Measurements from ENCODE around the gene LRRC61.

LRRC61 gene

DNA sequence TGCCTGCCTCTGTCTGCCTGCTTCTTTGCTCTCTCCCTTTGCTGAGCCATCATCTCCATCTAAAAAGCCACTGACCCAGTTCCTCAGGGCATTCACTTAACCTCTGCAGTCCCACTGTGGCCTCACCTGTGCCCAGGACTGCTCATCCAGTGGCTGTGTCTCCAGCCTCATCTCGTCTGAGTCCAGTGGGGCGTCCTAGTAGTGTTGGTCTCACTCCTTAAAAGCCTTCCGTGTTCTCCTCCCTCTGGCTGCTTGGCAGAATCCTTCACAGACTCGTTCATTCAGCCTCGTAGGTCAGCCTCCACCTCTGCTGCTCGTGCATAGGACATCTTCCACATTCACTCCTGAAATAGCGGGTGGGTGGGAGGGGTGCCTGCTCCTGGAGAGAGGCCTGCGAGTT lies 11.0 kb downstream of the LRRC61 start:
- no peak for ATAC-seq
- TF ChIP-seq, protein P1, sequence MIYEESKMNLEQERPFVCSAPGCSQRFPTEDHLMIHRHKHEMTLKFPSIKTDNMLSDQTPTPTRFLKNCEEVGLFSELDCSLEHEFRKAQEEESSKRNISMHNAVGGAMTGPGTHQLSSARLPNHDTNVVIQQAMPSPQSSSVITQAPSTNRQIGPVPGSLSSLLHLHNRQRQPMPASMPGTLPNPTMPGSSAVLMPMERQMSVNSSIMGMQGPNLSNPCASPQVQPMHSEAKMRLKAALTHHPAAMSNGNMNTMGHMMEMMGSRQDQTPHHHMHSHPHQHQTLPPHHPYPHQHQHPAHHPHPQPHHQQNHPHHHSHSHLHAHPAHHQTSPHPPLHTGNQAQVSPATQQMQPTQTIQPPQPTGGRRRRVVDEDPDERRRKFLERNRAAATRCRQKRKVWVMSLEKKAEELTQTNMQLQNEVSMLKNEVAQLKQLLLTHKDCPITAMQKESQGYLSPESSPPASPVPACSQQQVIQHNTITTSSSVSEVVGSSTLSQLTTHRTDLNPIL (CRISPR knock-in tag; IDR thresholded peaks at IDR 0.05; ENCODE audit: low read depth) = no peak
- TF ChIP-seq, protein P2, sequence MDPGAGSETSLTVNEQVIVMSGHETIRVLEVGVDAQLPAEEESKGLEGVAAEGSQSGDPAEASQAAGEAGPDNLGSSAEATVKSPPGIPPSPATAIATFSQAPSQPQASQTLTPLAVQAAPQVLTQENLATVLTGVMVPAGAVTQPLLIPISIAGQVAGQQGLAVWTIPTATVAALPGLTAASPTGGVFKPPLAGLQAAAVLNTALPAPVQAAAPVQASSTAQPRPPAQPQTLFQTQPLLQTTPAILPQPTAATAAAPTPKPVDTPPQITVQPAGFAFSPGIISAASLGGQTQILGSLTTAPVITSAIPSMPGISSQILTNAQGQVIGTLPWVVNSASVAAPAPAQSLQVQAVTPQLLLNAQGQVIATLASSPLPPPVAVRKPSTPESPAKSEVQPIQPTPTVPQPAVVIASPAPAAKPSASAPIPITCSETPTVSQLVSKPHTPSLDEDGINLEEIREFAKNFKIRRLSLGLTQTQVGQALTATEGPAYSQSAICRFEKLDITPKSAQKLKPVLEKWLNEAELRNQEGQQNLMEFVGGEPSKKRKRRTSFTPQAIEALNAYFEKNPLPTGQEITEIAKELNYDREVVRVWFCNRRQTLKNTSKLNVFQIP (CRISPR knock-in tag; IDR thresholded peaks at IDR 0.05; ENCODE audit: borderline replicate concordance, low read depth) = no peak
- no peak for TF ChIP-seq ISL1 (CRISPR knock-in tag; IDR thresholded peaks at IDR 0.05)
- no peak for TF ChIP-seq GLIS3 (CRISPR knock-in tag; IDR thresholded peaks at IDR 0.05)
- TF ChIP-seq, protein P3, sequence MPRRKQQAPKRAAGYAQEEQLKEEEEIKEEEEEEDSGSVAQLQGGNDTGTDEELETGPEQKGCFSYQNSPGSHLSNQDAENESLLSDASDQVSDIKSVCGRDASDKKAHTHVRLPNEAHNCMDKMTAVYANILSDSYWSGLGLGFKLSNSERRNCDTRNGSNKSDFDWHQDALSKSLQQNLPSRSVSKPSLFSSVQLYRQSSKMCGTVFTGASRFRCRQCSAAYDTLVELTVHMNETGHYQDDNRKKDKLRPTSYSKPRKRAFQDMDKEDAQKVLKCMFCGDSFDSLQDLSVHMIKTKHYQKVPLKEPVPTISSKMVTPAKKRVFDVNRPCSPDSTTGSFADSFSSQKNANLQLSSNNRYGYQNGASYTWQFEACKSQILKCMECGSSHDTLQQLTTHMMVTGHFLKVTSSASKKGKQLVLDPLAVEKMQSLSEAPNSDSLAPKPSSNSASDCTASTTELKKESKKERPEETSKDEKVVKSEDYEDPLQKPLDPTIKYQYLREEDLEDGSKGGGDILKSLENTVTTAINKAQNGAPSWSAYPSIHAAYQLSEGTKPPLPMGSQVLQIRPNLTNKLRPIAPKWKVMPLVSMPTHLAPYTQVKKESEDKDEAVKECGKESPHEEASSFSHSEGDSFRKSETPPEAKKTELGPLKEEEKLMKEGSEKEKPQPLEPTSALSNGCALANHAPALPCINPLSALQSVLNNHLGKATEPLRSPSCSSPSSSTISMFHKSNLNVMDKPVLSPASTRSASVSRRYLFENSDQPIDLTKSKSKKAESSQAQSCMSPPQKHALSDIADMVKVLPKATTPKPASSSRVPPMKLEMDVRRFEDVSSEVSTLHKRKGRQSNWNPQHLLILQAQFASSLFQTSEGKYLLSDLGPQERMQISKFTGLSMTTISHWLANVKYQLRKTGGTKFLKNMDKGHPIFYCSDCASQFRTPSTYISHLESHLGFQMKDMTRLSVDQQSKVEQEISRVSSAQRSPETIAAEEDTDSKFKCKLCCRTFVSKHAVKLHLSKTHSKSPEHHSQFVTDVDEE (CRISPR knock-in tag; IDR thresholded peaks at IDR 0.05) = no peak
- no peak for TF ChIP-seq ESRRG (CRISPR knock-in tag; IDR thresholded peaks at IDR 0.05)
- no peak for TF ChIP-seq SNAI2 (CRISPR knock-in tag; IDR thresholded peaks at IDR 0.05)

DNA sequence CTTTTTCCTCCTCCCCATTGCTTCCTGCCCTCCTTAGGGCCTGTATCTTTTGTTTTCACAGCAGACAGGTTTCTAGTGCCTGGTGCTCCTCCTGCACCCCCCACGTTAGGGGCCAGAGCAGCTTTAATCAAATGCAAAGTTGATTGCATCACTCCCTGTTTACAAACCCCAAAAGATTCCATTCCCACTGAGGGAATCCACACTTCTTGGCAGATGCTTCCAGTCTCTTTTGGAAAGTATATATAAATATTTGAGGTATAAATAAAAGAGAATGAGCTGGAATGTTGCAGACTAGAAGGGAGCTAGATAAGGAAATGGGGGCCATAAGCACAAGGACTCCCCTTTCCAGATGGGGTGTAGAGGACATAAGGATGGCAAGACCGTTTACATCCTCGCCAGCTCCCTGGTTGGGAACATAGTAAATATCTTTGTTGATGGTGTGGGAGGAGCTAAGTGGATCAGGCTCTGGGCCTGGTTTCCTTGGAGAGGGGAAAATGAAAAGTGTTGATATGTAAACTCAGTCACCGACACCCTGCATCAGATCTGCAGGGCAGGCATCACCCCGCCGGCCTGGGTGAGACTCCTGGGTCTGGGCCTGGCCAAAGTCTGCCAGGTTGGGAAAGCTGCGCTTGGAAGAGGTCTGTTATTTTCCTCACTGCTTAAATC lies 12.1 kb downstream of the LRRC61 start:
- ATAC-seq = no peak
- TF ChIP-seq, protein P1 (CRISPR knock-in tag; IDR thresholded peaks at IDR 0.05; ENCODE audit: low read depth) = no peak
- TF ChIP-seq, protein P2 (CRISPR knock-in tag; IDR thresholded peaks at IDR 0.05; ENCODE audit: borderline replicate concordance, low read depth) = no peak
- no peak for TF ChIP-seq ZNF70 (CRISPR knock-in tag; IDR thresholded peaks at IDR 0.05)
- no peak for TF ChIP-seq RARB (CRISPR knock-in tag; IDR thresholded peaks at IDR 0.05)
- no peak for TF ChIP-seq ESRRG (CRISPR knock-in tag; IDR thresholded peaks at IDR 0.05)

DNA sequence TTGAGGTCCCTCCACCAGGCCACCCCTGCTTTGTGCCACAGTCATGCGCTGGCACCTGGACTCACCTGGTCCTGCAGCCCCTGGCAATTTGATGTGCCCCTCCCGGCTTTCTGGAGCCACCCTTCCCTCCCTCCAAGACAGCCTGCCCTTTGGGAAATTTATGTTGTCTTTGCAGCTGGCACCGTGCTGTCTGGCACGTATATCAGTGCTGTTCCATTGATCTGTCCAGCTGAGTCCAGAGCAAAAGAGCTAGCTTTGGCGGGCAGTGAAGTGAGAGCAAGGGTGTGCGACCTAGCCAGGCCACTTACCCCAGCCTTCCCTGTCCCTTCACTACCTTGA lies 12.6 kb downstream of the LRRC61 start:
- ATAC-seq = no peak
- TF ChIP-seq ZNF70 (CRISPR knock-in tag; IDR thresholded peaks at IDR 0.05) (no peak), ESRRG (CRISPR knock-in tag; IDR thresholded peaks at IDR 0.05) (no peak), TCF4 (CRISPR knock-in tag; IDR thresholded peaks at IDR 0.05; ENCODE audit: borderline replicate concordance) (no peak), ZC3H10 (CRISPR knock-in tag; IDR thresholded peaks at IDR 0.05) (no peak), GLIS3 (CRISPR knock-in tag; IDR thresholded peaks at IDR 0.05) (no peak), OSR1 (CRISPR knock-in tag; IDR thresholded peaks at IDR 0.05) (no peak)

DNA sequence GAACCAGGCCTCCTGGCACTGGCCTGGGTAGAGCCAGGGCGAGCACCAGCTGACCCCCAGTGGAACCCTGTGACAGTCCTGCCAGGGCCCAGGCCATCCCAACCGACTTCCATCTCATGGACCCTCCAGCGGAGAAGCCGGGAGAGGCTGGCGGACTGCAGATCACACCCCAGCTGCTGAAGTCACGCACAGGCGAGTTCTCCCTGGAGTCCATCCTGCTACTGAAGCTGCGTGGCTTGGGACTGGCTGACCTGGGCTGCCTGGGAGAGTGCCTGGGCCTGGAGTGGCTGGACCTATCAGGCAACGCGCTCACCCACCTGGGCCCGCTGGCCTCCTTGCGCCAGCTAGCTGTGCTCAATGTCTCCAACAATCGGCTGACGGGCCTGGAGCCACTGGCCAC lies 13.6 kb downstream of the LRRC61 start:
- TF ChIP-seq ZFP3 (CRISPR knock-in tag; IDR thresholded peaks at IDR 0.05) (no peak), ZNF565 (CRISPR knock-in tag; conservative IDR thresholded peaks at IDR 0.05; ENCODE audit: low read depth) (no peak), TOX (CRISPR knock-in tag; IDR thresholded peaks at IDR 0.05; ENCODE audit: borderline replicate concordance) (no peak), ESRRG (CRISPR knock-in tag; IDR thresholded peaks at IDR 0.05) (no peak), ZFP30 (CRISPR knock-in tag; IDR thresholded peaks at IDR 0.05) (no peak), ZC3H10 (CRISPR knock-in tag; IDR thresholded peaks at IDR 0.05) (no peak), OSR1 (CRISPR knock-in tag; IDR thresholded peaks at IDR 0.05) (no peak), BACH2 (CRISPR knock-in tag; IDR thresholded peaks at IDR 0.05; ENCODE audit: borderline replicate concordance) (no peak), TCF4 (CRISPR knock-in tag; IDR thresholded peaks at IDR 0.05; ENCODE audit: borderline replicate concordance) (no peak)
- TF ChIP-seq, protein P1 (CRISPR knock-in tag; IDR thresholded peaks at IDR 0.05; ENCODE audit: low read depth) = no peak
- ATAC-seq = no peak
